ENCODE results near the gene KAT2A. TPM values are rescaled to one million over a fixed set of nuclear protein-coding genes. Genes with fewer than 3 reads are reported as not detected.

The KAT2A gene
- total RNA-seq, 1 experiment from 2014 or later = 8.6 TPM

- peak; percentile 76 for DNase-seq (ENCODE audit: low read depth)
These were observed 14.8 kb upstream of the KAT2A start for GRCh38 chr17:42135664-42136653.

GRCh38 chr17:42135151-42135550, 14.0 kb upstream of the KAT2A start:
- DNase-seq (ENCODE audit: low read depth) = no peak

DNA sequence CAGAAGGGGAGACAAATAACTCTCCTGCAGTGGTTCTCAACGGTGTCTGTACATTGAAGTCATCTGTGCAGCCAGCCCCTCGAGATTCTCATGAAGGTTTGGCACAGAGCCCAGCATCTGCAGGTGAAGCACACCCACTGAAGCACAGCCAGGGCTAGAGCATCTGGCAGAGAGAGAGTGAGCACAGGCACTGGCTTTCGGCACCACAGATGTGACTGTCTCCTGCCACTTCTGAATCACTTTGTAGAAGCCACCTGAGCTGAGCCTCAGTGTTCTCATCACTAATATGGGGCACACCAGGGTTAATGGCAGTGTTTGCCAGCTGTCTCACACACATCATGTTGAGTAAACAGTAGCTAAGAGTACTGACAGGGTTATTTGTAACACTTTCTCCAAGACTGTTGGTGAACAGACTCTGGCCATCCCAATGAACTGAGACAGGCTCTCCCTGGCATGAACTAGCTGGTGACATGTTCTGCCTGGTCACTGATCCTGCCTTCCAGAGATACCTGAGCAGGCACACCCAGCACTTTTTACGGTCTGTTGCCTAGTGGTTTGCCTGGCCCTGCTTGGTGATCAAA, 12.4 kb upstream of the KAT2A start:
- DNase-seq (ENCODE audit: low read depth) = peak; percentile 34

DNA sequence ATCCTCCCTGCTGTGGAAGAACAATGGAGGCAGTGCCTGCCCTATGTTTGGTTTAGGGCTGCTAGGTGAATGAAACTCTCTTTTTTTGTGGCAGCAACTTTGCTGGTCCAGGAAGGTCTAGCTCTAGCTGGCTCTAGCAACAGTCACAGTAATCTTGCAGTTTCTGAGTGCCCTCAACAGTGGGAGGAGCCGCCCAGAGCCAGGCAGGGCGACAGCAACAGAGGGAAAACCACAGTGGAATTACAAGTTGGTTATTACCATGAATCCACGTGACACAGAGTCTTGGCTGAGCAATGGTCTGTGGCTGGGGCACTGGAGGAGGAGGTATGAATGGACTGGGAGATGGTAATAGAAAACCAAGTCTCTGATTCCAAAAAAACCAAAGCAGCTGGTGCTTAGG, 11.8 kb upstream of the KAT2A start:
- peak; percentile 94 for DNase-seq (ENCODE audit: low read depth)

DNA sequence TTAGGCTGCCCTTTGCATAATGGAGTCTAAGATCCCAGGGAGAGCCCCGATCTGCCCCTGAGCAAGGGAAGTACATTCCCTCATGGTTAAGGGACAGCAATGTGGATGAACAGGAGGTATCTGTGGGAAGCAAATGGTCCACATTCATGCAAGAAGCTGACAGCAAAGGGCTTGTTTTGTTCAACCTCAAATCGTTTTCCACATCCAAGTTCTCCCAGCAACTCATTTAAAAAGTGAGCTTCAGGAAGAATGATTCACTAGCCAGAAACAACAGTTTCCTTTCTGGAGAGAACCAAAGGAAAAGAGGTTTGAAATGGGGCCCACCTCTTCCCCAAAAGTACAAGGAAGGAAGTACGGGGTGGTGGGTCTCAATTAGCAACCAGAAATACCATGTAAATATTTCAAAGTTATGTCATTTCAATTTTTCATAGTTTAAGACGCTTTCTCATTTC, 10.8 kb upstream of the KAT2A start:
- peak; percentile 27 for DNase-seq (ENCODE audit: low read depth)

DNA sequence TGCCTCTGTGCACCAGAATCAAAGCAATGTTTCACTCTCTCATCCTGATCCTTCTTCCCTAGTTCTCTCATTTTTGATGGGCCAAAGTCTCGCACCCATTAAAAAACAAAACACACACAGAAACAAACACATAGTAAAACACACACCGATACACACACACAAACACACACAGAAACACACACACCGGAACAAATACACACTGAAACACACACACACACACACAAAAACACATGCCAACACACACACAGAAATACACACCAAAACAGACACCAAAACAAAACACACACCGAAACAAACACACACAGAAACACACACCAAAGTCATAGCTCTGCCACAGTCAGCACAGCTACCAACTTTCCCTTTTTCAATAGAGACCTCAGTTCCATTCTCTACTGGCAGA, 10.1 kb upstream of the KAT2A start:
- DNase-seq (ENCODE audit: low read depth) = no peak

DNA sequence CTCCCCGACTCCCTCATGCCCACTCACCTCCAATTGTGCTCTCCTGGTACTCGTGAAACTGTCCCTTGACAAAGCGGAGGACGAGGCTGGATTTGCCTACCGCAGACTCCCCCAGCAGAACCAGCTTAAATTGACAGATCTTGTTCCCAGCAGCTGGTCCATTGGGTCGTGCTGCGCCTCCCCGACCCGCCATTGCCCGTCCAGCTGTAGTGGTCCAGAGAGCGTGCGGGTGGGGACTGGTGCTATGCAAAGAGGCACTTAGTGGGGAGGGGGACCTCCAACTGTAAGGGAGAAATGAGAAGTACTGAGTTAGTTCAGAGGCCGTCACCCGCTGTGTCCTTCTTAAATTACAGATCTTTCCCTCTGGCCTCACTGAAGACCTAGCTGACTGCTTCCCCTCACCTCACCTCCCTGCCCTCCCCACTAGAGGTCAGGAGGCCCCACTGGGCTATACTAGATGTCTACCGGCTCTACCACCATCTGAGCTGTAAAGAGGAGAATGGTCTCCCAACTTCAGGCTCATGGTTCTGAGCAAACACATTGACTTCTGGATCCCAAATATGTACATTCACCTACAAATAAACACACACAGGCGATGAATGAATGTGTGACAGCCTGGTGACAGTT, 9.3 kb upstream of the KAT2A start:
- DNase-seq (ENCODE audit: low read depth) = no peak

GRCh38 chr17:42129109-42129837, 8.1 kb upstream of the KAT2A start:
- DNase-seq (ENCODE audit: low read depth) = no peak

GRCh38 chr17:42127414-42127813, 6.2 kb upstream of the KAT2A start:
- DNase-seq (ENCODE audit: low read depth) = no peak

DNA sequence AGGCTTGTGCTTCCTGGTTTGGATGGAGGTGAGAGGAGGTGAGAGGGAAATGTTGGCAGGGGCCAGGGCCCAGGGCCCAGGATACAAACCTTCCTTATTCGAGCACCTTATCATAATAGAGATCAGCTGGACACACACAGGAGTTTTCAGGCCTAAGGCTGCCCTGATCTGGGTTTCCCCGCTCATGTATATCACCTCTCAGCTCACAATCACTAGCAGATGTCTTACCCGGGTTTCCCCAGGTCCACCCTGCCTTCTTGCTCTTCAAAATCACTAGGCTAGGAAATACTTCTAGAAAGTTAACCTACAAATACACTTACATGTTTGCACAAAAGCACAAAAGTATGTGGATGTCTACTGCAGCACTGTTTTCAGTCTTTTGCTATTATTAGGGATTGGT, 5.7 kb upstream of the KAT2A start:
- no peak for DNase-seq (ENCODE audit: low read depth)

DNA sequence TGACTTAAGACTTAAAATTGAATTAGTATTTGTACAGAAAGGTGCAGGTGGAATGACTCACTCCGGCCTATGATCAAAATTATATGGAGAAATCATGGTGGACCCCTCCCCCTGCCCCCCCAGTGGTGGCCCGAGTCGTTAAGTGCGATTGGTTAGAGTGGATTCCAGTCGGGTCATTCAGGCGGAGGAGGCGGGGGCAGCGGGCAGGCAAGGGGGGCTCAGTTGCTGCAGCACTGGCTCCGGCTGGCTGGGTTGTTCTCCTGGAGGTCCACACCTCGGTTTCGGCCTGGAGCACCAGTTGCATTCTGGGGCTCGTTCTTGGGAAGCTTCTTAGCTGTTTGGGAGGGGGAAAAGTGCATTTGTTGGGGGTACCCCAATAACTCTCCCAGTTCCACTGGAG, 4.4 kb upstream of the KAT2A start:
- no peak for DNase-seq (ENCODE audit: low read depth)

DNA sequence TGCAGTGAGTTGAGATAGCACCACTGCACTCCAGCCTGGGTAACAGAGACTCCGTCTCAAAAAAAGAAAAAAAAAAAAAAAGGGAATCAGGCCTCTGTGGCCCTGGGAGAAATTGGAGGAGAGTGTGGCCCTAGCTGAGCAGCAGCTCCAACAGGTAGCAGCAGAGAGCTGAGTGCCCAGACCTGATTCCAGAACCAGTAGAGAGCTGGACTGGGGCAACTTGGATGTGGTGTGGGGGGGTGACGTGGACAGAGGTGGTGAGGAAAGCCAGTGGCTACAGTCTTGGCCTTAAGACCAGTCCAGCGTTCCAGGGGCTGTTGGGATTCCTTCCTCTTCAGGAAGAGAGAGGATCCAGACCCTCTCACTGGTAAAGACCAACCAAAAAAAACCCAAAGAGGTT, 3.1 kb upstream of the KAT2A start:
- no peak for DNase-seq (ENCODE audit: low read depth)

DNA sequence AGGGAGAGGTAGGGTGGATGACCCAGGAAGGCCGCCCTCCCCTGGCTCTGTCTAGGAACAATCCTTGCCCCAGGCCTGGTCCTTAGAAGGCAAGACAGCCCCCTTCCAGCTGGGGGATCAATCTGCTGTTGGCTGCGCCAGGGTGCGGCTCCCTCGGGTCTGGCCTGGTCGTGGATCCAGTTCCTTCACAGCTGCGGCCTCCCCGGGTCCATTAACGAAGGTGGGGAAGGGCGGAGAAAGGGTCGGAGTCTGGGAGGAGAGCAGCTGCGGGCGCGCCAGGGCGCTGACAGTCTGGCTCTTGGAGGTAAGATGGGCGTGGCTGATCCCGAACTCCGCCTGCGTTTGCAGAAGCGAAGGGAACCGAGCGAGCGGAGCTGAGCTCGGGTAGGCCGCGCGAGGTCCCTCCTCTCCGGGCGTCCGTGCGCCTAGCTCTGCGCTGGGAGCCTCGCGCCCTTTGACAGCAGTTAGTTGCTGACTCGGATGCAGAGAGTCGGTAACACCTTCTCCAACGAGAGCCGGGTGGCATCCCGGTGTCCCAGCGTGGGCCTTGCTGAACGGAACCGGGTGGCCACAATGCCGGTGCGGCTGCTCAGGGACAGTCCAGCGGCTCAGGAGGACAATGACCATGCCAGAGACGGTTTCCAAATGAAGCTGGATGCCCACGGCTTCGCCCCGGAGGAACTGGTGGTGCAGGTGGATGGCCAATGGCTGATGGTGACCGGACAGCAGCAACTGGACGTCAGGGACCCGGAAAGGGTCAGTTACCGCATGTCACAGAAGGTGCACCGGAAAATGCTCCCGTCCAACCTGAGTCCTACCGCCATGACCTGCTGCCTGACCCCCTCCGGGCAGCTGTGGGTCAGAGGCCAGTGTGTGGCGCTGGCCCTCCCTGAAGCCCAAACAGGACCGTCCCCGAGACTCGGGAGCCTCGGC, 1.5 kb upstream of the KAT2A start, which contains the start of gene HSPB9:
Gene HSPB9, plus strand, starts transcription at position 434 of the 933 bp plus-strand sequence. Its CDS starts 47 bp downstream, at position 481.
- DNase-seq (ENCODE audit: low read depth) = no peak

- DNase-seq (ENCODE audit: low read depth) = no peak
These were observed 902 bp downstream of the KAT2A start for GRCh38 chr17:42120161-42120769.

DNA sequence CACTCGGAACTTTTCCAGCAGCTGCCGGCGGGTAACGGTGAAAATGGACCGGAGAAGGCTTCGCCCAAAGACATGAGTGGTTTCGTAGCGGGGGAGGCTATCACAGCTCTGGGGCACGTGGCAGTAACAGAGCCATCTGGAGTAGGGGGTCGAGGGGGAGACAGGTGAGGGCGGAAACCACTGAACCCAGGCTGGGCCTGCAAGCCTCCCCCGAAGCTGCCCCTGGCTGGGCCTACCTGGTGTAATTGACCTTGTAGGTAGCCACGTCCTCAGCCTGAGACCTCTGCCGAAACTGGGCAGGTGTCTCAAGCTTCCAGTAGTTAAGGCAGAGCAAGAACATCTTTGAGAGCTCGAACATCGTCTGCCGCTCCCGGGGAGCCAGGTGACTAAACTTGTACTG, 1.9 kb downstream of the KAT2A start:
- no peak for DNase-seq (ENCODE audit: low read depth)

- peak; percentile 52 for DNase-seq (ENCODE audit: low read depth)
These were observed 2.6 kb downstream of the KAT2A start for GRCh38 chr17:42118545-42118944.

GRCh38 chr17:42118126-42118510, 3.0 kb downstream of the KAT2A start:
- DNase-seq (ENCODE audit: low read depth) = no peak

GRCh38 chr17:42117397-42118125, 3.6 kb downstream of the KAT2A start:
- no peak for DNase-seq (ENCODE audit: low read depth)

- DNase-seq (ENCODE audit: low read depth) = peak; percentile 79
These were observed 4.3 kb downstream of the KAT2A start for GRCh38 chr17:42116705-42117396.

Data from M059J (cell line).